CD4-positive, alpha-beta T cell treated with Interleukin-6 at 100 ng/mL for 8 hours (primary cell): ENCODE measurements around the gene CWC27.

ENCODE experiments used
- DNase-seq: peaks from one replicate; pipeline ENCODE4 v3.0.0-alpha.2; 2020; ENCODE audit warnings: mixed read lengths, low spot score

Gene CWC27, protein sequence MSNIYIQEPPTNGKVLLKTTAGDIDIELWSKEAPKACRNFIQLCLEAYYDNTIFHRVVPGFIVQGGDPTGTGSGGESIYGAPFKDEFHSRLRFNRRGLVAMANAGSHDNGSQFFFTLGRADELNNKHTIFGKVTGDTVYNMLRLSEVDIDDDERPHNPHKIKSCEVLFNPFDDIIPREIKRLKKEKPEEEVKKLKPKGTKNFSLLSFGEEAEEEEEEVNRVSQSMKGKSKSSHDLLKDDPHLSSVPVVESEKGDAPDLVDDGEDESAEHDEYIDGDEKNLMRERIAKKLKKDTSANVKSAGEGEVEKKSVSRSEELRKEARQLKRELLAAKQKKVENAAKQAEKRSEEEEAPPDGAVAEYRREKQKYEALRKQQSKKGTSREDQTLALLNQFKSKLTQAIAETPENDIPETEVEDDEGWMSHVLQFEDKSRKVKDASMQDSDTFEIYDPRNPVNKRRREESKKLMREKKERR

DNA sequence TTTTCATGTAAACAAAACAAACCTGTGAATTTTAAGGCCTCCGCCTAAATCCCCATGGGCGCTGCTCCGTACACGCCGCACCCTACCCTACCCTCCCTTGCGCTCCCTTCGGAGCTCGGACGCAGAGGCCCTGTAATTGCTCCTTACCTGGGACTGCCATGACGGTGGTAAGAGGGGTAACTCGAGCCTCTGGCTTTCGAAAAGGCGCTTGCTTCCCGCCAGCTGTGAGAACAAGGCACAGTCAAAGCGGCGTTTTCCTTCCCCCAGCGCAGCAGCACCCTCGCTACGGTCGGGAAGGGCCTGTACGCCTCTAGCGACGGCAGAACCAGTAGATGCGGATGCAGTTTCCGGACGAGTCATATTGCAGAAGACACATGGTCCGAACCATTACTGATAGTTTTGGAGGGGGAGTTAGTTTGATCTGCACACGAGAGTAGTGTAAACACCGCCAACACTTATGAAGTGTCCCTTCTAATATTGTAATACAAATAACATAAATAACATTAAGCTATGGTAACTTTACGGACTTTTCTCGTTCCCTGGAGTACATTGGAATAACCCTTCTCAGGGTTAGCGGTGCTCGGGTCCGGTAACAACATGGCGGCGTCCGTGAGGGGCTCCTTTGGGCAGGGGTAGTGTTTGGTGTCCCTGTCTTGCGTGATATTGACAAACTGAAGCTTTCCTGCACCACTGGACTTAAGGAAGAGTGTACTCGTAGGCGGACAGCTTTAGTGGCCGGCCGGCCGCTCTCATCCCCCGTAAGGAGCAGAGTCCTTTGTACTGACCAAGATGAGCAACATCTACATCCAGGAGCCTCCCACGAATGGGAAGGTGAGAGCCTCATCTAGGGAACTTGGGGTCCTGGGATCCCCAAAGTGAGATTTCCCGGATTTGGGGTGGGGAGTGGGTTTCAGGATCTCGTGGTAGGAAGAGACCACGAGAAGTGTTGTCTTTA, at the start of gene CWC27, which contains the start of gene SREK1IP1:
TSS of gene CWC27 (plus strand) at position 573 of the 955 bp plus-strand sequence. CDS start at position 790, 217 bp downstream.
TSS of gene SREK1IP1 (minus strand) at position 334 of the 955 bp plus-strand sequence. CDS start at position 160, 174 bp downstream.
- DNase-seq = peak; percentile 80

DNA sequence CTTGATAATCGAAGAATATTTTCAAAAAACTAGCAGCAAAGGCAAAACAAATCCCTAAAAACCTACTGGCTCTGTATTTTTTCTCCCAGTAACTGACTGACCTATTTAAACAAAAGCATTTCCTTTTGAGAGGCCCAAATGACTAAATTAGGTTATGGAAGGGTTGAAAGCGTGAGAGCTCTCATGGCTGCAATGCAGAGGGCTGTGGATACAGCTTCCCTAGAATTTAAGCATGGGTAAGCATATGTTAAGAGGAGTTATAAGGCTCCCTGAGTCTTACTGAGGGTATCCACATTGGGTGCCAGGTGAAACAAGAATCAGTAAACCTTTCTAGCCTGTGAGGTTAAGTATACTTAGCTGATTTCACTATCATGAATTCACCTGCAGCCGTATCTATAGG, 46.1 kb upstream of the CWC27 start:
- no peak for DNase-seq

DNA sequence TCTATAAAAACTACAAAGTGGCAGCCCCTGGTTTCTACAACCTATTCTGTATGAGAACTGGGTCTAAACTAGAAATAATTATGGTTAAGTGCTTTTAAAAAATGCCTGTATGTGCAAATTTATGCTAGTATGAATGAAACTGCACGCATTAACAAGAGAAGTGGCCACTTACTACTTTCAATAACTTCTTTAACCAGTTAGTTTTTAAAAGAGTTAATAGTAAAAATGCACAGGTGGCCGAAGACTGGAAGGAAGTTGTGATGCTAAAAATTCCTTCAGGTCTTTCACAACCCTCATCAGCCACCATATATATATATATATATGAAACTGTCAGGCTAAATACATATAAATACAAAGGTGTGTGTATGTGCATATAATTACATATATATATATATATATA, 41.6 kb upstream of the CWC27 start:
- DNase-seq = no peak

DNA sequence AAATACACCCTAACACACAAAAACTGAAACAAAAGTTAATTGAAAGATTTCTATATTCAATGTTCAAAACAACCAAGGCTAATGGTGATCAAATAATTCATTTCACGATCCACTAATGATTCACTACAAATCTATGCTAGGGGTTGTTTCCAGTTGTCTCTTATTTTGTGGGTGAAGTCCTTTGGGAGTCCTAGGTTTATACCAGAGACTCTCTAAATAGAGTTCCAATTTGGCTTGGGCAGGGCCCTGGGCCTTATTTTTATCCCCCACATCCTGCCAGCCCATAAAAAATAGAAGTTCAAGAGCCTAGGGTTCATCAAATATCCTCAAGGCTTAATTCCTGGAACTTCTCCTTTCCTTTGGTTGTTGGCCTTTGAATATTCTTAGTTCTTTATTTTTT, 26.3 kb upstream of the CWC27 start:
- DNase-seq = no peak

DNA sequence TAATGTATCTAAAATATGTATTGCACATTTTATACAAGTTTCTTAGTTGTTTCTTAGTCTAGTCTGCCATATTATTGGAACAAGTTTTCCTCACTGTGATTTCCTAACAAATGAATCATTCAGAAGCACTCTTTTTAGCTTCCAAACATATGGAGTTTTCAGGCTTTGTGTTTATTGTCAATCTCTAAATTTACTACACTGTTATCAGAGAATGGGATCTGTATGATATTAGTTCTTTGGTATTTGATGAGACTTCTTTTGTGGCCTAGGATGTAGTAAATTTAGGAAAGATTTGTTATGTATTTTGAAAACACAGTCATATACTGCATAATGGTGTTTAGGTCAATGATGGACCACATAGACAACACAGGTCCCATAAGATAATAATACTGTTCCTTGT, 25.9 kb upstream of the CWC27 start:
- no peak for DNase-seq

DNA sequence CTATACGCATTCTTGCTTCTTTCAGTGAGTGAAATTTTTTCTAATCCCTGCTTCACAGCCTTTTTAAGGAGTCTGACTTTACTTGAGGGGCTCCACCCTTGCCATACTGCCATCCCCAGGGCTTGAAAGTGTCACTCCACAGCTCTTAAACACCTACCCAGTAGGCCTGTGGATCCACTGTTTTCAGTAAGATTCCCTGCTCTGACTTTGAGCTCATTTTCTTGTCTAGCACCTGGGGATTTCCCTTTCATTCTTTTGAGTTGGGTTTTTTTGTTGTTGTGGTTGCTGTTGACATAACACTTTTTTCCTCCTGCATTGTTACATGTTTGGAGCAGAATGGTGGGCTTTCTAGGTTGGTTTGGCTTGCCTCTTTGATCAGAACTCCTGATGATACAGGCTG, 23.8 kb upstream of the CWC27 start:
- no peak for DNase-seq

DNA sequence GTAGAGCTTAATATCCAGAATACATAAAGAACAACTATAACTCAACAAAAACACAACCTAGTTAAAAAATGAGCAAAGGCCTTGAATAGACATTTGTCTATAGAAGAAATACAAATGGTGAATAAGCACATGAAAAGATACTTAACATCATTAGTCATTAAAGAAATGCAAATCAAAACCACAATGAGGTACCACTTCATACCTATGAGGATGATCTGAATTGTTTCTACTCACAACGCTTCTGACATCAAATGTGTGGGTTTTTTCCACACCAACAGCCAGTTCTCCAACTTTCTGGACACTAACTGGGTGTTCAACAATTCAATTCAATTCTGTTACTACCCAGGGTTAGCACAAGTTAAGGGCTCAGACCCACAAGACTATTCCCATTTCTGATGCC, 22.3 kb upstream of the CWC27 start:
- DNase-seq = no peak

DNA sequence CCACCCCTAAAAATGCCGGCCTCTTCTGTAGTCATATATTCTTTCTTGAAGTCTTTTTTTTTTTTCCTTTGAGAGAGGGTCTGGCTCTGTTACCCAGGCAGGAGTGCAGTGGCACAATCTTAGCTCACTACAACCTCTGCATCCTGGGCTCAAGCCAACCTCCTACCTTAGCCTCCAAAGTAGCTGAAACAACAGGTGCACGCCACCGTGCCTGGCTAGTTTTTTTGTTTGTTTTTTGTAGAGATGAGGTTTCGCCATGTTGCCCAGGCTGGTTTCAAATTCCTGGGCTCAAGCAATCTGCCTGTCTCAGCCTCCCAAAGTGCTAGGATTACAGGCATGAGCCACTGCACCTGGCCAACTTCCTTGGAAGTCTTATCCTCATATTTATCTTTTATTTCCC, 19.3 kb upstream of the CWC27 start:
- DNase-seq = no peak

DNA sequence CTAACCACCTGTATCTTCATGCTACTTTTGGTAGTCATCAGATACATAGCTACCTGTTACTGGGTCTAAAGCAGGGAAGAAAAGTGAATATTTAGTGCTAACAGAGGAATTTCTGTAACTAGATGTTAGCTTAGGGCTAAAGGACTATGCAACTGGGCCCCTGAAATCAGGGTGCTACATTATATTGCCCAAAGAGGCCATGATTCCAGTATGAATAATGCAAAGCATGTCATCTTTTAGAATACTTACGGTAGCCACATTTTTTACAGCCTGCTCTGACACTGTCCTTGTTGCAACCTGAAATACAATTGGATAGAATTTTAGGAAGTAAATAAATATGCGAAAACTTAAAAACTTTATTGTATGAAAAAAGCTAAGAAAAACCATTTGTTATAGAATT, 14.7 kb upstream of the CWC27 start:
- DNase-seq = no peak

DNA sequence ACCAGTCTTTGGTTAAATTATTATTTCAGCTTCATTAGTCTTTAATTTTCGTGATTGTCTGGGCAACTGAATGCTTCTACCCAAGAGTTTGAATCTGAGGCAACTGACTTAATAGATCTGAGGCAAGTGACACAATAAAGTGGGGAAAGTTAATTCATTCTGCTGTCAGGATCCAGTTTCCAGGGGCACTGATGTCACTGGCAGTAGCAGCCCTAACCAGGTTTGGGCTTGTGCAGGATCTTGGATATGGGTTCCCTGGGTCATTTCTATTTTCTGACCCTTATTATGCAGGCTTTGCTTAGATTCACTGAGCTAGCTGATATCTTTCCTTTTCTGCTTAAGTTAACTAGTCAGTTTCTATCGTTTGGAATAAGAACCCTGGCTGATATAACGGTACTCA, 9.8 kb upstream of the CWC27 start:
- no peak for DNase-seq

DNA sequence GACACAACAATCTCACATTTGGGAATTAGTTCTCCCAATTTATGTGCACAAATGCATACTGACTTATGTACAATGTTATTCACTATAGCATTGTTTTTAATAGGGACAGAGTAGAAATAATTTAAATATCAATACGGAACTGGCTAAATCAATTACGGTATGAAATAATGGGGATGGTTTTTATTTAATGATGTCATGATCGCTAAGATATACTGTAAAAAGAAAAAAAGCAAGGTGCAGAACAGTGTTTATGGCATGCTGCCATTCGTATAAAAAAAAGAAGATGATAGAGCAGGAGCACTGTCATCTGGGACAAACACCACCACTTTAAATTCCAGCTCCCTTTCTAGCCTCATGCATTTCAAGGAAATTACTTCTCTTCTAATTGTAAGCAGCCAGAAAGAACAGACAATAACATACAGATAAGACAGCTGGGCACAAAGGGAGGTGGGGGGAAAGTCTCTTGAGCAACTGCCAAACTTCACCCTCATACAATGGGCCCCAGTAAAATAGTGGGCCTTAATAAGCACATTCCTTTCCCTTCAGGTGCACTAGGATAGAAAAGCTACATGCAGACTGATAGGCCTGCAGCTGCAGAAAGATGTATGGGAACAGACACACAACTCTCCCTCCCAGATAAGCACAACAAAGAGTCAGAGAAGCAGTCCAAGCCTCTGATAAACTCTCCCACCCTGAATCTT, 8.6 kb upstream of the CWC27 start:
- DNase-seq = no peak

DNA sequence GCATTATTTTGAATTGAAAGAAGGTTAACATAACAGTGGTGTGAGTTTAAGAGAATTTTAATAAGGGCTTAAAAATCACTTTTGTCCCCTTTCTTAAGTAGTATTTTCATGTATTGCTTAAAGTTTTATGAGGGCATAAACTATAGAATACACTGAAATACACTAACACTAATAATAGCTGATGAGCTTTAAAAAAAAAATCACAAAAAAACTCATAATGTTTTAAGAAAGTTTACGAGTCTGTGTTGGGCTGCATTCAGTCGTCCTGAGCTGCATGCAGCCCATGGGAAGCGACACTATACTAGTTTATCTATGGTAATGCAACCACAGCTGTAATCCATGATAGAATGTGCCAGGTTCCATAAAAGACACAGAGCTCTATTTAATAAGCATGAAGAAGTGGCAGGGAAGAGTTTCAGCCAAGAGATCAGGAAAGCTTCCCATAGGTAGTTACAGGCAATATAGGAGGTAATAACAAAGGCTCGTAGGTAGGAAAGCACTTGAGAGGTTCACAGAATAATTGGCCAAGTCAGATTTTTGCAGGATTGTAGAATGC, 4.7 kb upstream of the CWC27 start:
- no peak for DNase-seq

DNA sequence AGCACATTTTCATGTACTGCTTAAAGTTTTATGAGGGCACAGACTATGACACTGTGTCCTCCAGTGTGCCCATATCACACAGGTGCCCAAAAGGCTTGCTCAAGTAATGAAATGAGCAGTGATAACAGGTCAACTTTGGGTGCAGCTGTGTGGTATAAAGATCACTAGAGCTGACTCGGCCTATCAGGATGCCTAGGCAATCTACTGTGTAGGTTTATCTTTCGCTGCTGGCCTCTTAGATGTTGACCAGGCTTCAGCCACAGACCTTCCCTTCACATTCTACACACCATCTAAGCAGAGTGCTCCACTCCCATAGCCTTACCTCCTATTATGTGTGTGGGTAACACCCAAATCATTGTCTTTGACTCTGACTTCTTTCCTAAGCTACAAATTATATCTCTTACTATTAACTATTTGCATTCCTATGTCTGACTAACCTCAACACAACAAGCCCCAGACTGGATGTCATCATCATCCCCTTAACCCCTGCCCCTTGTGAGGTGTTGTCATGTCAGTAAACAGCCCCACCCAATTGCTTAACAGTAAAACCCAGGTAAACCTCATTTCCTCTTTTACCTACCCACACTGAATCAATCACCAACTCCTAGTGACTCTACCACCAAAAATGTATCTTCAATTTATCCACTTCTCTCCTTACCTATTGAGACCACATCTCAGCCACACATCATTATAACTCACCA, 2.8 kb upstream of the CWC27 start:
- DNase-seq = no peak

DNA sequence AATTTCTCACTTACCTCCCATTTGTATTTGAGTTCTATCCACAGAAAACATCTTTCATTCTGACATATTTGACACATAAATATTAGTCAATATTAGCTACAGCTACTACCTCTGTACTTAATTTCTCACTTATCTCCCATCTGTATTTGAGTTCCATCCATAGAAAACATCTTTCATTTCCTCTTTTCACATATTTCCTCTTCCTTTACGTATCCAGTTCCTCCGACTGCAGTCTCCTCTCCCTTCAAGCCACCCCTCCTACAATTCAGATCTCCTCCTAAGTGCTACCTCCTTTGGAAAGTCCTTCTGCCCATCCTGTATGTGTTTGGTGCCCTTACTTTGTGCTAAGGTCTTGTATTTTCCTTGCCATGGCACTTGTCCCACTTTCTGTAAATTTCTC, 1.8 kb upstream of the CWC27 start:
- no peak for DNase-seq

DNA sequence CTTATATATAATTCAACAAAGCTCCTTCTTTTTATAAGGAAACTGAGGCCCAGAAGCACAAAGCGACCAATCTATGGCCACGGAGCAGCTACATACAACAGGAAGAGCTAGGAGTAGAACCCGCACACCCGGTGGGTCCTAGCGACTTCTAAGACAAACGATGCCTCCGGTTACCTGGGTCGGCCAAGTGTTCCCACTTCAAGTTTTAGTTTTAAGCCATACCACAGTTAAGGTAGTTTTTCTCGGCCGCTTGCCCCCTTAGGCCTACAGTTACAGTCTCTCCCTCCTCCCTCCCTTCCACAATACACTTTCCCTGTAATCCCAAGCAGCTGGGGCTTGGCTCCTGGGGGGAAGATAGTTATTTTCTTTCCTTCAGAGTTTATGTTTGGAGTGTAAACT, 772 bp upstream of the CWC27 start:
- DNase-seq = peak; percentile 2

DNA sequence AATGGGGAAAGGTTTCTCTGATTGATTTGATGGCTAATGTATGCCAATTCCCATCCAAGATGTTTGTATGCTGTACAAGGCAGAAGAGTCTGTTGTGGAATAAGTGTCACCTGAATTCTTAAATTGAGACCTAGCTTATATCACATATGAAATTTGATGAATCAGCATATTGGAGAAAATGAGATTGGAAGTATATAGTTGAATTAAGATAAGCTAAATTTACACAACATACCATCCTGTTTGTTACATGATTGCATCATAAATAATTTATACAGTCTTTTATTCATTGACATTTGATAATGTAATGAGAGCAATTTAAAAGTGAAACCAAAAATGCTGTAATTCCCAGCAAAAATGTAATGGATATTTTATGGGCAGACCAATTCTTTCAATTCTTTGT, 1.1 kb downstream of the CWC27 start:
- DNase-seq = no peak

DNA sequence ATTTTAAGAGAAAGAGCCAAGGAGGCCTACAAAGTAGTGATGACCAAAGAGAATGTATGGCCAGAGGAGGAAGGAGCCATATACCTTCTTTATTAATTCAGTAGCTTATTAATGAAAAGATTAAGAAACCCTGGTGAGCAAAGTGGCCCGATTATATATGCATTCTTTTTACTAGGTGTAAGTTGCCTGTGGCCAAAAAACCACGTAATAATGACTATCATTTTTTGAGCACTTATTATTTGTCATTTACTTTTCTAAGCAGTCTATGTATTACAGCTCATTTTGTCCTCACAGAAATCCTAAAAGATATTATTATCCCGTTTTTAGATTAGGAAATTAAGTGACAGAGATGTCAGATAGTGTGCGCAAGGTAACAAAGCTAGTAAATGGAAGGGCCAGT, 3.0 kb downstream of the CWC27 start:
- no peak for DNase-seq

DNA sequence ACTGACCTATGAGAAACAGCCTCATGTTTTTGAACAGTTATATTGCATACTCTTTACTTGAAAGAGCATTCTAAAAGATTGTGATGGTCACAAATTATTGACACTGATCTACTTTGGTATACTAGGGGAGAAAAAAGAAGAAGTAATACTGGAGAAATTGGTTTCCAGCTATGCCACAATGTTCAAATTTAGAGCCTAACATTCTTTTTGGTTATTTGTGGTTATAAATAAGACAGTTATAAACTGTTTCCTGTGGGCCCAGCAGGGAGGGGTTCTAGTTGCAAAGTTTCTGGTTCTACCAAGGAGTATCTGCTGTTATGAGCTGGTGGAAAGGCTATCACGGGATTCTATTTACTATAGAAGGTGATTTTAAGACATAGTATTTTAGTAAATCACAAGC, 4.8 kb downstream of the CWC27 start:
- no peak for DNase-seq

DNA sequence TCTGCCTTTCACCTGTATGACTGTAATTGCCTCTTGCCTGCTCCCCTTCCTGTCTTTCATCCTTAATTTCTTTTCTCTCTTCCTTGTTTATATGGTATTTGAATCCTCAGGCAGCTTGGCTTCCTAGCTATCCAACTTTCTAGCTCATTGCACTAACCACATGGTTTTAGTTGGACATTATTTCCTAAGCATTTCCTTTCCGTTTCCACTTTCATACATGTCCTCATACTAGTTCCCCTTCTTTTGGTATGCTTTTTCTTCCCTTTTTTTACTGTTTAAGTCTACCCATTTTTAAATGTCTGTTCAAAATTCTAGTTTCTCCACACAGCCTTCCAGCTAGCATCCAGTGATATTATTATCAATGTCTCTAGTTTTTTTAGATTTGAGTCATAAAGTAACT, 6.6 kb downstream of the CWC27 start:
- no peak for DNase-seq

DNA sequence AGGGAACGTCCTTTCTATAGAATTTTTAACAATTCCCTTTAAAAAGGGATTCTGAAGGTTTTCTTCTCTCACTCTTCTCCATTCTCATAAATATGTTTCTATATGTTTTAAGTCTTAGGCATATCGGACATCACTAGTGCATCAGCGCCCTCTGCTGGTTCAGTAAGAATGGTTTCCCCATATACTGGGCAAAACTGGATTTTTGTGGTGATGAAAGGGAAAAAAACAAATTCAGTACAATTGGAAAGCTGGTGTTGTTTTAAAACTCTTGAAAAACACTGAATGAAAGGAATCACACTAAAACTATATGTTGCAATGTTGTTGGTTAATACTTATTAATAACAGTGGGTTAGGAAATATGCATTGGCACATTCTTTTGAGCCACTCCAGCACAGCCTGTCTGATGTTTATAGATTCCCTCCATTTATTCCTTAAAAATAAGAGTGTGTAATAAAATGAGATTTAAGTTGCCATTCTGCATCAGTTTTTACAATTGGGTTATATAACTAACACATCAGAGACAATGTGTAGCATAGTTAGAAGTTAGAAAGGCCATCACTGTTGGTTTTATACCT, 15.8 kb downstream of the CWC27 start:
- DNase-seq = peak; percentile 68

DNA sequence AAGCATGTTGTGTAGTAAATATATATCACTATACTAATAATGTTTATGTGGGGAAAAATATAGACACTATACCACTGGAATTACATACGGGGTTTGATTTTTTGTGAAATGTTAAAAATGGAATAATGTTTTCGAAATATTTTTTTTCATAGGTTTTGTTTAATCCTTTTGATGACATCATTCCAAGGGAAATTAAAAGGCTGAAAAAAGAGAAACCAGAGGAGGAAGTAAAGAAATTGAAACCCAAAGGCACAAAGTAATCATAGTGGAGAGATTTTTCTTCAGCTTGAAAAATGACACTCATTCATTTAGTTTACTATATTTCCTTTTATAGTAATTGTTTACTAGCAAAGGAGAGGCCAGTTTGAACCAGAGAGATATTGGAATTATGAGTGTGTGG, 17.6 kb downstream of the CWC27 start:
- no peak for DNase-seq
